ENCODE measurements around the gene LRRC43.

GRCh38 chr12:122226366-122227125, 43.6 kb downstream of the LRRC43 start:
- TF ChIP-seq MAX (IDR thresholded peaks at IDR 0.05; ENCODE audit: low read depth, low read length), result peak; percentile 92
- no peak for TF ChIP-seq CTCF (IDR thresholded peaks at IDR 0.05 in 2 of 3, conservative IDR thresholded peaks at IDR 0.05 in 1 of 3; ENCODE audit: control insufficient read depth in 2 of 3, extremely low read depth in 1 of 3, insufficient read depth in 1 of 3, low read depth in 3 of 3, low read length in 3 of 3)

Data from GM12878 (cell line).